GM18499 (cell line): ENCODE data around the gene LLCFC1.

ENCODE experiments used
- ATAC-seq: cut with Tn5 transposase; IDR thresholded peaks from one replicate; pipeline ENCODE4 v1.9.1; 2021; ENCODE audit warnings: moderate number of reproducible peaks; ENCODE audit not compliant: insufficient read depth, unreplicated experiment

LLCFC1 gene

DNA sequence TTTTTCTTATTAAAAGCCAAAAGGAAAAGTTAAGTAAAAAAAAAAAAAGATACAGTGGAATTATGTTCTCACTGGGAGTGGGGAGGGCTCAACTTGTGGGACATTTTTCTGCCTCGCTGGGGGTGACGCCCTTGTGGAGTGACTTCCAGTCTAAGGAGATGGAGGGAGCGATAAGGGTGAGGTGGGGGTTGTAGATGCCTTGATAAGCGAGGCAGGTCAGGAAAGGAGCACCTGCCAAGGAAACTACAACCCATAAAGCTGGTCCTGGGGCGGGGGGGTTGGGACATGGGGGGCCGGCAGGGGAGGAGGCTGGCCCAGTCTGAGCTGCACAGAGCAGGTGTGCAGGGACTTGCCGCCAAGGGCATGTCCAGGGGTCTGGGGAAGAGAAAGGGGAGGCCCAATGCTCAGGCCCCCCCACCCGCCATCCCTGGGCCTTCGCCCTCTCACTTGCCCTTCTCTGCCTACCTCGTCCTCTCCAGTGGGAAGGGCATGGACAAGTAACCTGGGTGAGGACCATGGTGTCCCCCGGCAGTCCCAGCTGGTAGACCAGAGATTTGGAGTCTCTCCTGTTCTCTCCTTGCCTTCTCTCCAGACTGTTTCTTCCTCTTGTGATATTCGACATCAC is 3.2 kb upstream of the LLCFC1 start:
- ATAC-seq, result no peak

- ATAC-seq, result no peak
Observed at GRCh38 chr7:142938611-142939010, 673 bp upstream of the LLCFC1 start.

DNA sequence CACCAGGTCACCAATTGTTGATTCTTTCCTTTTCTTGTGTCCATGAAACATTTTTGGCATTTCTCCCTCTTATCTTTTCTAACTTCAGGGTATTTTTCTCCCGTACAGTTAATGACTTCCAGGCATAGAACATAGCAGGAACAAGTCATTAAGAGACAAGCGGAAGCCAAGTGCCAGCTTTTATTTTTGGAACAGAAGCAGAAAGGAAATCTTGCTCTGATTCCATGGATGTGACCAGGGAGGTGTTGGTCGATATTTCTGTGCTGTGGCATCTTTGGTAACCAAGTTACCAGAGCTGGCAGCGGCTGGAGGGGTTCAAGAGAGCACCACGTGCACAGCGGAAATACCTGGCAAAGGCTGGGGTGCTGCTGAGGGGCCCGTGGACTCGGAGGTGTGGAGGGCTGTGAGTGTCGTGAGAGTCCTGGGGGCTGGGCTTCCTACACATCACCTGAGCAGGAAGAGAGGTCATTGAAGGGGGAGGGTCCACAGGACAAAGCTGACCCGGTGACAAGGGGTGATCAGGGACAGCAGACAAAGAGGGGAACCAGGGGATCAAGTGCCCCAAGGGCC is 1.8 kb downstream of the LLCFC1 start:
- ATAC-seq, result no peak

GRCh38 chr7:142941541-142941940 is 2.3 kb downstream of the LLCFC1 start:
- no peak for ATAC-seq

DNA sequence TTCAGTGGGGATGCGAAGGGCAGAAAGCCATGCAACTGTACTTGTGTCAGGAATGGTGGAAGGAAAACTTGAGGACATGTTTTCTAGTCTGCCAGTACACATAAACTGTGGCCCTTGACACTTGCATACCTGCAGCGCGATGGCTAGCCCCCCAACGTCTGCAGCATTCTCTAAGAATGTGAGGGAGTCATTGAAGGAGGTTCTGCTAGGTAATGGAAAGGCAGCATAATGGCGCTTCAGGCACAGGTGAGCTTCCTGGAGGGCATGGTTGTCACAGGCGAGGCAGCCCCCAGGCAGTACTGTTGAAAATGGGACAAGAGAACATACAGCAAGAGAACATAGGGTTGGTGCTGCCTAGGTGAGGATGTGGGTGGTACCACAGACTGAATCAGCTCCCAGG is 3.5 kb downstream of the LLCFC1 start:
- ATAC-seq, result no peak

GRCh38 chr7:142943706-142944268 is 4.5 kb downstream of the LLCFC1 start:
- no peak for ATAC-seq

DNA sequence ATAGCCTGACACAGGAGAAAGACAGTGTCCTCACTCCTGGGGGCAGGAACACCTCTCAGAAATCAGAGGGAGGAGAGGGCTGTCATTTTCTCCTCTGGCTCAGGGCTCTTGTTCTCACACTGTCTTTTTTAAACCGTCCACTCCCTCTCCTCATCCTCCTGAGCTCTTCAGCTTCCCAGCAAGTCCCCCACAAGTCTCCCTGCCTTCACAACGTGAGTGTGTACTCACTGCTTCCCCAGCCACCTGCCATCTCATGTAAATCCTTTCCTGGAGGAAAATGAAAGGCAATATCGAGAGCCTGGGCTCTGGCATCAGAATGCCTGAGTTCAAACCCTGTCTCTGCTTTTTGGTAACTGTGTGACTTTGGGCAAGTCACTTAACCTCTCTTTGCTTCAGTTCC is 5.7 kb downstream of the LLCFC1 start:
- no peak for ATAC-seq

DNA sequence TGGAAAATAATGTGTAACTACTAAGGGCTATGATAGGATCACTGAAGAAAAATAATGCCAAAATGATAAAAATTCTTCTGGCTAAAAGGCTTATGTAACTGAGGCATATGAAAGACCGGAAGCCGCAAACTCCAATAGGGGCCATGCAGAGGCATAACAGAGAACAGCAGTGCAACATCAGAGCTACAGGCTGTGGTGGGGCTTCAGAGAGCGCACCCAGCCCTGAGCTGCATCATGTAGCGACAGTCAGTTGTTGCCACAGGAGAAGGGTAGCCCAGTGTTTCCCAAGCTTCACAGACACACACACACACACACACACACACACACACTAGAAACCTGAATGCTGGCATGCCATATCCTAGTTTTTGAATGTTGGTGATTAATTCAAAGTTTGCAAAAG is 9.3 kb downstream of the LLCFC1 start:
- ATAC-seq, result no peak

GRCh38 chr7:142950235-142950634 is 11.0 kb downstream of the LLCFC1 start:
- ATAC-seq, result no peak

DNA sequence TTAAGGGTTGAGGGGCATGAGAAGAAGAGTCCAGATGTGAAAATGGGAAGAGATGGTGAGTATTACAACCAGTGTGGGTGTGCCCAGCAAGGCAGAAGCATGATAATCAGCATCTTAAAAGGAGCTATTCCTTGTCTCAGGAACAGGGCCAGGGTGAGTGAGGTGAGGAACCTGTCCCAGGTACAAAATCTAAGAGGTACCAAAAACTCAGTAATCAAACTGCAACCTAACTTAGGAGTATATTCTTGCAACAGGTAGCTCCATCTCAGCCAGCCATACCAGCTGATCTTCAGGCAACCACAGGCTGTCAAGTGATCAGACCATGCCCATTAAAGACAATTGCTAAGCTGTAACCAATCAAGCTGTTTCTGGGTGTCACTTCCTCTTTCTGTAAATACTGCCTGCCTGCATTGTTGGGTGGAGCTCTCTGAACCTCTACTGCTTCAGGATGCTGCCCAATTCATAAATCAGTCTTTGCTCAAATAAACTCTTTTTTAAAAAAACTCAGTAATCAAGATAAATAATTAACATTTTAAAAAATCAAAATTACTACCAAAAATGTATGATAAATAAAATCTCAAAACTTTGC is 15.5 kb downstream of the LLCFC1 start:
- ATAC-seq, result no peak

GRCh38 chr7:142956951-142957623 is 17.8 kb downstream of the LLCFC1 start:
- ATAC-seq, result no peak

- no peak for ATAC-seq
Observed at GRCh38 chr7:142957723-142958122, 18.4 kb downstream of the LLCFC1 start.

DNA sequence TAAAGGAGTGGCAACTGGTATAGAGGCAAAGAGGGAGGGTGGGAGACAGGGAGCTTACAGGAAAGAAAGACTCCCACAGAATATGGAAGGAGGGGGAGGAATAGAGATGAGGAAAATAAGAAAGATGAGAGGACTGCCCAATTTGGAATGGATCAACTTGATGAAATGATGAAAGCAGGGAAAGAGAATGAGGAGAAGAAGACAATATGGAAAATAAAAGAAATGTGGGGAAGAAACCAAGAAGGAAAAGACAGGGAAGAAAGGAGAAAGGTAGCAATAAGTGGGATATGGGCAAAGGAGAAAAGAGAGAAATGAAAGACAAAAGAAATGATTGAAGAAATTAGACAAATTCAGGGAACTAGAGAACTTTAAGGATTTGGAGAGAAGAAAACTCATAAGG is 19.9 kb downstream of the LLCFC1 start:
- ATAC-seq, result no peak

- ATAC-seq, result no peak
Observed at GRCh38 chr7:142960955-142961512, 21.8 kb downstream of the LLCFC1 start.

GRCh38 chr7:142961595-142961972 is 22.3 kb downstream of the LLCFC1 start:
- no peak for ATAC-seq

DNA sequence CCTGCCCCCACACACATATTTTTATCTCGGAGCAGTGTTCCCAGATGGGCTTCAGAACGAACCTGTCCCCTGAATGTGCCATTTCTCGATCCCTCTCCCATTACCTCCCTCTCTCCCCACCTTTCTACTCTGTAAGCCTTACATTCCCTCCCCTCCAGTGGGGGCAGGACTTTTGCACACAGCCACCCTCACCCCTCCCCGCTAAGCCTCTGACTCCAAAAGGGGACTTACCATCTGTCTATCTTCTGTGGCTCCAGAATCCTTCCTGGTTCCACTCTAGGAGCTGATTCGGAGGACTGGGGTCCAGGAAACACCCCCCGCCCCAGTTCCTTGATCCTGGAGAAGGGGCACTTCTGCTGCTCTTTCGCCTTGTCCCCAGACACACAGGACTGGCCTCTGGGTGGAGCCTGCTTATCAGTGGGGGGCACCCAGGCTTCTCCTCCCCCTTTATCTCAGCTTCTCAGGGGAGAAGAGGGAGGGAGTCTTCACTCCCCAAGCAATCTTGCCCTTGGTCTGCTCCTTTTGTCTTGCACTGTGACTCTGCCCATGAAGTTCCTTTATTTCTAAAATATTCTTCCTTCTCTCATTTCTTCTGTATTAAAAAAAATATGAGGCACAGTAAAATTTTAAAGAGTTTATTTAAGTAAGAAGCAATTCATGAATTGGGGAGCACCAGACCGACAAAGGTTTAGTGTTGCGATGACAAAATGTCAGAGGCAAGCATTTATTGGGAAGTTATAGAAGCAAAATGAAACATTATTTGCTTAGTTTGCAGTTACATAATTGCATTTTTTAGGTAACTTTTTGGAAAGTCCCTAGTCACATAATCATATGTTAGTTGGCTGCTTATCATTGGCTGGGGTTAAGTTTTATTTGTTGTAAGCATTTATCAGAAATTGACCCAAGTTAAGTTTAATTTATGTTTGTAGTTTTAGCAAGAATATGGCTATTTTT is 23.0 kb downstream of the LLCFC1 start, which contains the start of gene KEL:
KEL (minus strand) TSS at position 391 of the 954 bp plus-strand sequence; CDS start at position 234, 157 bp downstream.
- ATAC-seq, result no peak

DNA sequence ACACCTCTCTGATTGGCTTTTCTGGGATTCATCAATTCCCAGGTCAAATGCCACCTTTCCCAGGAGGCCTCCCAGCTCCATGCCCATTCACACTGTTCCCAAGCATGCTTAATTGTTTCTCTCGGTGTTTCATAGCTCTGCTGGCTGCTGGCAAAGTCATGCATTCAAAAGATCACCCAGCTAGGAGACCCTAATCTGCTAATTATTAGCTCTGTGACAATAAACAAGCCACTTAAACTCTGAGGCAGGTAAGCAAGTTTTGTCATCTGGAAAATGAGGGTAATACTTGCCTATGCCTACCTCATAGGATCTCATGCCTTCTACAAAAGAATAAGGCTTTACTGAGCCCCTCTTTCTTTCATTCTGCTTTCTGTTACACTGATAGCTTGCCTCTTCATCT is 23.7 kb downstream of the LLCFC1 start:
- no peak for ATAC-seq

DNA sequence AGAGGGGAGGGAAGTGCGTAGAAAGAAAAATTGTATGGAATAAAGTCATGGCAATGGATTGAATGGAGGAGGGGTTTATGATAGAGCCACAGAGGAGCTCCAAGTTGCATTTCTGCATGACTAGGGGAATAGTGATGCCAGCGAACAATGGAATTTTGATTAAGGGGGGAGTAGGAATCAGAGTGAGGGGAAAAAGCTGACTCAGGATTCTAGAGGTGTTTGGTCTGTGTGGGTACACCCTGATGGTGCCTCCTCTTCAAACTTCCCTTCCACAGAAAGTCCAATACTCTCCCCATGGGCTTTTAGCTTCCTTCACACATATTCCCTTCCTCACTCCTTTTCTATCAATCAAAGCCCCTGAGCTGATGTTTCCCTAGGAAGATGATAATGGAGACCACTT is 24.7 kb downstream of the LLCFC1 start:
- no peak for ATAC-seq

DNA sequence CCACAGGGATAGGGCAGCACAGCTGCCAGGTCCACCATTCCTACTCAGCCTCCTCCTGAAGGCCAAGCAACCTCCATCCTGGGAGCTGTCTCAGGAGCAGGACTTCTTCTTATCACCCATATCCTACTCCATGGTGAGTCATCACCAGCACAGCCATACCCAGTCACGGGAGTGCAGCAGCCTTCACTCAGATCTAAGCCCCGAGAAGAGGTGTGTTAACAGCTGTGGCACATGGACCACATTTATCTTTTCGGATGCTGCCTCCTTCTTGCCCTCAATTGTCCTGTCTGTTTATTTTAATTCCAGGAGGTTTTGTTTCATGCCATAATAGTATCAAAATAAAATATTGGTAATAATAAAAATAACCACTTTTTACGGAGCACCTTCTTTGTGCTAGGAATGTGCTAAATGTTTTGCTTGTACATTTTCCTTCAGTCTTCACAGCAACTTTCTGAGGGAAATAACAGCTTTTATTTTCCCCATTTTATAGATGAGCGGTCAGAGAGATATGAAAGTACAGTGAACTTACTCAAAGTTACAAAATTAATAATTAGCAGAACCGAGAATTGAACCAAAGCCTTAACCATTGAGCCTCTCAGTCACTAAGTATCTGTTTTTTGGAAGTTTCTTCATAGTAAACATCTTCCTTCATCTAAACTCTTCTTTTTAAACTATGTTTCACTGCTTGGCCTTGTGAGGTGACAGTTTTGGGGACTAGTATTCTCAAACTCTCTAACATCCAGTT is 25.4 kb downstream of the LLCFC1 start:
- ATAC-seq, result no peak
